Activated CD4-positive, alpha-beta T cell treated with anti-CD3 and anti-CD28 coated beads for 48 hours (primary cell): ENCODE data around the gene MZF1.

Source experiments
- DNase-seq: peaks from one replicate; pipeline ENCODE4 v3.0.0-alpha.2; 2020

Gene MZF1

GRCh38 chr19:58538257-58539168, 34.6 kb downstream of the MZF1 start:
- peak; percentile 59 for DNase-seq

GRCh38 chr19:58536852-58537798, 36.0 kb downstream of the MZF1 start:
- no peak for DNase-seq

GRCh38 chr19:58535857-58536256, 37.3 kb downstream of the MZF1 start:
- no peak for DNase-seq

- no peak for DNase-seq
These were observed 41.9 kb downstream of the MZF1 start for GRCh38 chr19:58531034-58531840.

- DNase-seq = no peak
These were observed 43.7 kb downstream of the MZF1 start for GRCh38 chr19:58529405-58529804.

- no peak for DNase-seq
These were observed 50.4 kb downstream of the MZF1 start for GRCh38 chr19:58522709-58523108.

GRCh38 chr19:58521651-58522050, 51.5 kb downstream of the MZF1 start:
- no peak for DNase-seq

- DNase-seq = no peak
These were observed 52.9 kb downstream of the MZF1 start for GRCh38 chr19:58520257-58520599.

- peak; percentile 94 for DNase-seq
These were observed 53.5 kb downstream of the MZF1 start, which contains the start of gene ZBTB45 for GRCh38 chr19:58519355-58520256. Gene ZBTB45 (minus strand): TSS chr19:58519810. CDS start chr19:58517673, 2,137 bp downstream.

GRCh38 chr19:58519087-58519354, 54.1 kb downstream of the MZF1 start:
- peak; percentile 71 for DNase-seq

- no peak for DNase-seq
These were observed 54.7 kb downstream of the MZF1 start for GRCh38 chr19:58518256-58519086.

- no peak for DNase-seq
These were observed 55.9 kb downstream of the MZF1 start for GRCh38 chr19:58516964-58517833.

GRCh38 chr19:58516246-58516836, 56.8 kb downstream of the MZF1 start:
- DNase-seq = no peak

- DNase-seq = no peak
These were observed 57.9 kb downstream of the MZF1 start for GRCh38 chr19:58515259-58515658.

- DNase-seq = no peak
These were observed 58.5 kb downstream of the MZF1 start for GRCh38 chr19:58514564-58515022.

- peak; percentile 98 for DNase-seq
These were observed 59.2 kb downstream of the MZF1 start for GRCh38 chr19:58513694-58514563.

- no peak for DNase-seq
These were observed 59.9 kb downstream of the MZF1 start for GRCh38 chr19:58513213-58513693.
